Skeletal muscle satellite cell (primary cell): ENCODE results near the gene MUSTN1.

Experiments used
- H3K27me3 ChIP-seq: 2 replicates; pipeline ENCODE4 v1.7.0; 2013; ENCODE audit warnings: low read length; ENCODE audit not compliant: control insufficient read depth, insufficient read depth
- H3K36me3 ChIP-seq: 2 replicates; pipeline ENCODE4 v1.7.0; 2013; ENCODE audit warnings: mild to moderate bottlenecking, control low read depth, low read length; ENCODE audit not compliant: insufficient read depth
- H3K4me1 ChIP-seq: 2 replicates; pipeline ENCODE4 v1.7.0; 2013; ENCODE audit warnings: low read length; ENCODE audit not compliant: control insufficient read depth, insufficient read depth
- H3K4me2 ChIP-seq: 2 replicates; pipeline ENCODE4 v1.7.0; 2013; ENCODE audit warnings: mild to moderate bottlenecking, low read length
- H3K4me3 ChIP-seq: 2 replicates; pipeline ENCODE4 v1.7.0; 2013; ENCODE audit warnings: low read length
- H3K9ac ChIP-seq: 2 replicates; pipeline ENCODE4 v1.7.0; 2013; ENCODE audit warnings: mild to moderate bottlenecking, low read depth, low read length, moderate library complexity
- H3K9me3 ChIP-seq: replicated peaks from 2 replicates; pipeline ENCODE4 v1.7.0; 2013; ENCODE audit warnings: mild to moderate bottlenecking, control low read depth, low read length

The MUSTN1 gene

GRCh38 chr3:52830535-52831258, 4.1 kb downstream of the MUSTN1 start, which contains the start of gene ITIH4:
Gene ITIH4, minus strand, starts transcription at chr3:52830672. Its CDS starts 30 bp downstream, at chr3:52830642.
- H3K36me3 ChIP-seq, result no peaks in the 10 kb centered on the region
- no peaks in the 10 kb centered on the region for H3K9me3 ChIP-seq
- no peak within 1 kb of the TSS for H3K4me3 ChIP-seq
- H3K4me1 ChIP-seq, result peaks cover 35% of the 10 kb centered on the region
- no peaks in the 10 kb centered on the region for H3K27me3 ChIP-seq
- H3K9ac ChIP-seq, result no peak within 1 kb of the TSS
- H3K4me2 ChIP-seq, result peak within 1 kb of the TSS; percentile 38

- no peak overlapping the region for H3K4me2 ChIP-seq
- H3K9me3 ChIP-seq, result no peaks in the 10 kb centered on the region
- no peaks in the 10 kb centered on the region for H3K27me3 ChIP-seq
- H3K36me3 ChIP-seq, result no peaks in the 10 kb centered on the region
- H3K4me3 ChIP-seq, result no peak overlapping the region
- peaks cover 30% of the 10 kb centered on the region for H3K4me1 ChIP-seq
- no peak overlapping the region for H3K9ac ChIP-seq
Measured at GRCh38 chr3:52829906-52830463, 4.8 kb downstream of the MUSTN1 start.

- Histone ChIP-seq H3K27me3 (no peaks in the 10 kb centered on the region), H3K9ac (no peak overlapping the region), H3K4me1 (peaks cover 26% of the 10 kb centered on the region), H3K4me2 (no peak overlapping the region), H3K36me3 (no peaks in the 10 kb centered on the region), H3K4me3 (no peak overlapping the region), H3K9me3 (no peaks in the 10 kb centered on the region)
Measured at GRCh38 chr3:52829482-52829881, 5.3 kb downstream of the MUSTN1 start.

- Histone ChIP-seq H3K9me3 (no peaks in the 10 kb centered on the region), H3K9ac (no peak overlapping the region), H3K27me3 (no peaks in the 10 kb centered on the region), H3K36me3 (no peaks in the 10 kb centered on the region), H3K4me3 (no peak overlapping the region), H3K4me1 (peaks cover 26% of the 10 kb centered on the region), H3K4me2 (no peak overlapping the region)
Measured at GRCh38 chr3:52827866-52828376, 6.9 kb downstream of the MUSTN1 start.

GRCh38 chr3:52827441-52827840, 7.4 kb downstream of the MUSTN1 start:
- peaks cover 26% of the 10 kb centered on the region for H3K4me1 ChIP-seq
- no peak overlapping the region for H3K4me2 ChIP-seq
- no peaks in the 10 kb centered on the region for H3K27me3 ChIP-seq
- no peaks in the 10 kb centered on the region for H3K9me3 ChIP-seq
- H3K4me3 ChIP-seq, result no peak overlapping the region
- H3K36me3 ChIP-seq, result no peaks in the 10 kb centered on the region
- no peak overlapping the region for H3K9ac ChIP-seq

GRCh38 chr3:52824037-52824436, 10.8 kb downstream of the MUSTN1 start:
- no peak overlapping the region for H3K4me3 ChIP-seq
- H3K9me3 ChIP-seq, result no peaks in the 10 kb centered on the region
- no peak overlapping the region for H3K4me2 ChIP-seq
- H3K9ac ChIP-seq, result no peak overlapping the region
- no peaks in the 10 kb centered on the region for H3K27me3 ChIP-seq
- H3K36me3 ChIP-seq, result no peaks in the 10 kb centered on the region
- peaks cover 9% of the 10 kb centered on the region for H3K4me1 ChIP-seq

- Histone ChIP-seq H3K4me1 (peaks cover 2% of the 10 kb centered on the region), H3K9me3 (no peaks in the 10 kb centered on the region), H3K4me3 (no peak overlapping the region), H3K27me3 (no peaks in the 10 kb centered on the region), H3K36me3 (no peaks in the 10 kb centered on the region), H3K9ac (no peak overlapping the region), H3K4me2 (no peak overlapping the region)
Measured at GRCh38 chr3:52822363-52822762, 12.5 kb downstream of the MUSTN1 start.

- Histone ChIP-seq H3K27me3 (no peaks in the 10 kb centered on the region), H3K36me3 (no peaks in the 10 kb centered on the region), H3K4me3 (no peak overlapping the region), H3K4me2 (no peak overlapping the region), H3K9ac (no peak overlapping the region), H3K4me1 (no peaks in the 10 kb centered on the region), H3K9me3 (no peaks in the 10 kb centered on the region)
Measured at GRCh38 chr3:52820736-52821135, 14.1 kb downstream of the MUSTN1 start.

GRCh38 chr3:52819936-52820335, 14.9 kb downstream of the MUSTN1 start:
- no peak overlapping the region for H3K9ac ChIP-seq
- no peaks in the 10 kb centered on the region for H3K27me3 ChIP-seq

GRCh38 chr3:52817860-52818259, 17.0 kb downstream of the MUSTN1 start:
- no peaks in the 10 kb centered on the region for H3K36me3 ChIP-seq
- H3K9me3 ChIP-seq, result no peaks in the 10 kb centered on the region
- H3K4me2 ChIP-seq, result no peak overlapping the region
- no peaks in the 10 kb centered on the region for H3K4me1 ChIP-seq
- H3K4me3 ChIP-seq, result no peak overlapping the region
- peaks cover 3% of the 10 kb centered on the region for H3K27me3 ChIP-seq
- no peak overlapping the region for H3K9ac ChIP-seq

More at GRCh38 chr3:52819936-52820335, 14.9 kb downstream of the MUSTN1 start:
- H3K4me3 ChIP-seq, result no peak overlapping the region
- no peaks in the 10 kb centered on the region for H3K4me1 ChIP-seq
- H3K4me2 ChIP-seq, result no peak overlapping the region
- H3K36me3 ChIP-seq, result no peaks in the 10 kb centered on the region
- no peaks in the 10 kb centered on the region for H3K9me3 ChIP-seq

- Histone ChIP-seq H3K4me2 (no peak overlapping the region), H3K36me3 (no peaks in the 10 kb centered on the region), H3K9ac (no peak overlapping the region), H3K27me3 (peaks cover 3% of the 10 kb centered on the region), H3K9me3 (no peaks in the 10 kb centered on the region), H3K4me1 (no peaks in the 10 kb centered on the region), H3K4me3 (no peak overlapping the region)
Measured at GRCh38 chr3:52817221-52817620, 17.6 kb downstream of the MUSTN1 start.

- H3K4me3 ChIP-seq, result no peak overlapping the region
- no peaks in the 10 kb centered on the region for H3K9me3 ChIP-seq
- peaks cover 6% of the 10 kb centered on the region for H3K27me3 ChIP-seq
- no peaks in the 10 kb centered on the region for H3K36me3 ChIP-seq
- H3K4me2 ChIP-seq, result no peak overlapping the region
- no peaks in the 10 kb centered on the region for H3K4me1 ChIP-seq
- H3K9ac ChIP-seq, result no peak overlapping the region
Measured at GRCh38 chr3:52816654-52817053, 18.2 kb downstream of the MUSTN1 start.
